GM18502 (cell line): ENCODE measurements around the gene TTC16.
"Not testable (repeated sequence)": the region's sequence is repeated elsewhere in the genome, so short reads cannot be mapped to it uniquely, and the experiment has no call there.

Experiments used
- ATAC-seq: cut with Tn5 transposase; IDR thresholded peaks from one replicate; pipeline ENCODE4 v1.9.1; 2021; ENCODE audit warnings: mild to moderate bottlenecking; ENCODE audit not compliant: unreplicated experiment, poor library complexity

The TTC16 gene

DNA sequence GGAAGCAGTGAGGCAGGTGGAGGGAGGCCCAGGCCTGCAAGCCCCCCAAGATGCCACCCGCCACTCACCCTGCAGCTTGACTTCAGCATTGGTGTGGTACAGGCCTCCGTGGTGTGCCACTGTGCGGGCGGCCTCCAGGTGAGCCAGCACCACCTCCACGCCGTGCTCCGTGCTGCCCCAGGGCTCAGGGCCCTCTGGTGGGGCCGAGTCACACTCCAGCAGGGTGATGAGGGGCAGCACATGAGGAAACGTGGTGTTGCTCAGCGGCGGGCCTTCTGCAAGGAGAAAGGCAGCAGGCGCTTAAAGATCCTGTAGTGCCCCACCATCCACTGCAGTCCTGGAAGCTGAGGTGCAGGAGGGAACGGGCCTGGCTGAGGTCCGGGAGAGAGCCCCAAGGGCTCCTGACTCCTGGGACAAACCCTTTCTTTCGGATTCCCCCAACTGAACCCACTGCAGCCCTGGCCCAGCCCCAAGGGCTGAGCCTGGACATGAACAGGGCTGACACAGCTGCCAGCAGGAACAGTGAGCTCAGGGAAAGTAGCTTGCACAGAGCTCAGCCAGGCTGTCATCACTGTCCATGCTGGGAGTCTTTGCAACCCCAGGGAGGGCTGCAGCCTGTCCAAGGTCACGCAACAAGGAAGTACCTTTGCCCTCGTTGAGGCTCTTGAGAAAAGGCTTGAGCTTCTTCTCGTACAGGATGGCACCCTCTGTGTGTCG lies 23.9 kb downstream of the TTC16 start:
- ATAC-seq: no peak

DNA sequence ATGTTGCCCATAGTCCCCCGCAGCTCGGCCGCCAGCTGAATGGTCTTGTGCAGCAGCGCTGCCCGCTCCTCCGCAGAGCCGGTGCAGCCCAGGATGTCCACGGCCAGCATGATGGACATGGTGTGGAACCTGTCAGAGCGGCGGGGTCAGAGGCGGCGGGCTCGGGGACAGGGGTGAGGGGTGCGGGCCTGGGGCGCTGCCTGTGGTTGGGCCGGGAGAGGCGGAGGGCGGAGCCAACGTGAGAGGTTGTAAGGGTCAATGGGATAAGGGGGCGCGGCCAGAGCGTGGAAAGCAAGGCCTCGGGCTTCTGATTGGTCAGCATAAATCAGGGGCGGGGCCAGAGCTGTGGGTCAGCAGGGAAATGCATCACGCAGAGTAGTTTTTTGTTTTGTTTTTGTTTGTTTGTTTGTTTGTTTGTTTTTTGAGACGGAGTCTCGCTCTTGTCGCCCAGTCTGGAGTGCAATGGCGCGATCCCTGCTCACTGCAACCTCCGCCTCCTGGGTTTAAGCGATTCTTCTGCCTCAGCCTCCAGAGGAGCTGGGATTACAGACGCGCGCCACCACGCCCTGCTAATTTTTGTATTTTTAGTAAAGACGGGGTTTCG lies 26.1 kb downstream of the TTC16 start:
- ATAC-seq: no peak

DNA sequence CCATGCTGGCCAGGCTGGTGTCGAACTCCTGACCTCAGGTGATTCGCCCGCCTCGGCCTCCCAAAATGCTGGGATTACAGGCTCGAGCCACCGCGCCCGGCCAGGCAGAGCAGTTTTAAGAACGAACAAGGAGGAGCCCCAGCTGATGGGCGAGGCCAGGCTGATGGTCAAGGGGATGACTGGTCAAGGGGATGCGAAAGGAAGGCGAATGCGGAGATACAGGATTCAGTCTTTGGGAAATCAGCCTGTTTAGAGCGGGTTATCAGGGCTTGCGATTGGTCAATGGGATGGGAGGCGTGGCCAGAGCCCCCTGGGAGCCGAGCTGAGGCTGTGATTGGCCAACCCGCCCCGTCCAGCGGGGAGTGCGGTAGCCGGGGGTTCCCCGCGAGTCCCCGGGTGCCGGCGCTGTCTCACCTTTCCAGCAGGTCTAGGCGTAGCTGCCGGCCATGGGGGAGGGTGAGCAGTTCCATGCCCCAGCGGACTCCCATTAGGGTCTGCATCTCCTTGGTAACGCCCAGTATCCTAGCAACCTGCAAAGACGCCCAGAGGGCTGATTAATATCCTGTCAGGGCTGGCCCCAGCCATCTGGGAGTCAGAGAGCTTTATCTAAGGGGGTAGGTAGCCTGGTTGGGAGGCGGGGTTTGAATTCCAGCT lies 26.7 kb downstream of the TTC16 start:
- no peak for ATAC-seq

DNA sequence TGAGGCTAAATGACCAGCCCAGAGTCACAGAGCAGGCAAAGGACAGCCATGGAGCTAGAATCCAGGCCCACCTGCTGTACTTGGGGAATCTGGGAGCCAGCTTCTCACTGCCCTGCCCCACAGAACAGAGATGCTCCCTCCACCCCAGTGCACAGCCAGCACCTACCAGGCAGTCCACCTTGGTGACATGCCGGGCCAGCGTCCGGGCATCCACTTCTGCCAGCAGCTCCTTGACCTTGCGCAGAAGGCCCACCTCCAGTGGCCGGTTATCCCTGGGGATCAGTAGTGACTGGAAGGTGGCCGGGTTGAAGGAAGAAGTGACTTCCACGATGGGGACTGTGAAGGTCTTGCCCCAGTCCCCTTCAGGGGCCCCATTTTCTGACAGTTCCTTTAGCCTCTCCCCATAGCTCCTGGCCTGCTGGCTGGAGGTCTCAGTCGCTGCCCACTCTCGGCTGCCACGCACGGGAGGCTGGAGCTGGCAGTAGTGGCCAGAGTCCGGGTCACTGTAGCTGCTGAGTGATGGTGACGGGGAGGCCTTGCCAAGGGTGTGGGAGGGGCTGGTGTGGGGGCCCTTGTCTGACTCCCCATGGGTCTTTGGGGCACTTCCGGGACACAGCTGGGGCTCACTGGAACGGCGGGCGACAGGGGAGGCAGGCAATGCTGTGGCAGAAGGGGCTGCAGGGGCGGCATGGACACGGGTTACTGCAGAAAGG lies 28.7 kb downstream of the TTC16 start:
- ATAC-seq: no peak

DNA sequence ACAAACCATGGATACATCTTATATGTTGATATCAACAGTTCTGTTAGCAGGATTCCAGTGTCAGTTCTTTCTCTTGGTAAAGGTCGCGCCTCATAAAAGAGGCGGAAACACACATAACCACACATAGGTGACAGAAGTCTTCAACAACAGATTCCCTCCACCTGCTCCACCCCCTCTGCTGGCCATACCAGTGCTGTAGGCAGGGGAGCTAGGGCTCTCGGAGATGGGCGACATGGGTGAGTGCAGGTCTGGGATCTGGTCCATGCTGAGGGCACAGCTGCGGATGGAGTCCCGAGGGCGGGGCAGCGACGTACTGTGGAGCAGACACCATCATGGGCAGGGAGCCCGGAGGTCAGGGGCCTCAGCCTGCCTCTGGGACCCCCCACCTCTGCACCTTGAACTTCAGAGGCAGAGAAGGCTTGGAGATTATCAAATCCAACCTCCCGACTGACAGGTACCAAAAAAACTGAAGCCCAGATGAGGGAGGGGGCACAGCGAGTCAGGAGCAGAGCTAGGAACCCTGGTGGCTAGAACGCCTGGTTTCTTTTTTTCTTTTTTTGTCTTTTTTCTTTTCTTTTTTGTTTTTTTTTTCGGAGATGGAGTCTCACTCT lies 31.2 kb downstream of the TTC16 start:
- no peak for ATAC-seq

DNA sequence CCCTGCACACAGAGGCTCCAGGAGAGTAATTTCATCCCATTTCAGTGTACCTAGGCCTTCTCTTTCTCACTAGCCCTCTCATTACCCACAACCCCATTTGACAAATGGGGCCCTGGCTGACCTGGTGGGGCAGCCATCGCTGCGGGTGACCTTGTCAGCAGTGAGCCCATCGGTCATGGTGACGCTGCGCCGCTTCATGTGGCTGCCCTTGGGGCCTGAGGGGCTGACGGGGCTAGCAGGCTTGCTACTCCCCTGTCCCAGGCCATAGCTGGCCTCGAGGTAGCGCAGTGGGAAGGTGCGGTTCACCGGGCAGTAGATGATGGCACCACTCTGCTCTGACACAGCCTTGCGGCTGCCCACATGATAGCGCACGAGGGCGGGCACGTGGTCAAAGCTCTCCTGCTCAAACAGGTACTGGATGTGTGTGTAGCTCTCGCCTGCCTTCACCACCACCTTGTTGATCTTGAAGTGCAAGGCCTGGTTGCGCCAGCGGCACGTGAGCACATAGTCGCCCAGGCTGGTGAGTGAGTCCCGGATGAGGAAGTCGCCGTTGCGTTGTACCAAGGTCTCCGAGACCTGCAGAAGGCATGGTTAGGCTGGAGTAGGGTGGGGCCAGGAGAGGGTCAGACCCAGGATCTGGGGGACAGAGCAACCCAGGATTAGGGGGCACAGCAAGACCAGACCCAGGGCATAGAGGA lies 33.4 kb downstream of the TTC16 start:
- ATAC-seq: no peak

DNA sequence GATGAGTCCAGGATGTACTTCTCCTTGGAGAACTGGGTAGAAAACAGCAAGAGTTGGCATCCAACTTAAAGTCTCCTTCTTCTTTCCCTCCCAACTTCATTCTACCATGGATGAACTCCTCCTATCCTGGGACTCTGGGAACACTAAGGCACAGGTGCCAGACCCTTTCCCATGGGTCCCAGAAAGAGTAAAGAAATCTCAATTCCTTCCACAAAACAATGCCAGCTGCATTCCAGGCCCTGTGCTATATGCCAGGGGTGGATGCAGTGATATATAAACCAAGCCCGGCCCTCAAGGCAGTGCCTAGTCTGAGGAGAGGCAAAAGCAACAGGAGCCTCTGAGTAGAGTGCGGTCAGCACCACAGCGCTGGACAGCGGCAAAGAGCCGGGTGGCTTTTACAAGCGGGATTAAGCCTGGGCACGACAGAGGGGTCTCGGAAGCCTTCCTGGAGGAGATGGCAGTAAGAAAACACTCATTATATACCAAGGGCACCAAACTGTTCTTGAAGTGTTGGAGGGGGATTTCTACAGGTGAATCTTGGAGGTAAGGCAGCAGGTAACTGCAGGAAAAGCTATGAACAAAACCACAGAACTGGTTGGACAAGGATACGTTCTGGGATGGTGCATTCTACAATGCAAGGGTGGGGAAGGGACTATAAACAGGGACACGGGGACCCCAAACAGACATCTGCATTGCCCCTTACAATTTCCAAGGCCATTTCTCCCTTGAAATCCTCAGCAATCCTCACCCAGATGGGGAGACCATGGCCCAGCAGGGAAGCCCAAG lies 35.6 kb downstream of the TTC16 start:
- ATAC-seq: no peak

DNA sequence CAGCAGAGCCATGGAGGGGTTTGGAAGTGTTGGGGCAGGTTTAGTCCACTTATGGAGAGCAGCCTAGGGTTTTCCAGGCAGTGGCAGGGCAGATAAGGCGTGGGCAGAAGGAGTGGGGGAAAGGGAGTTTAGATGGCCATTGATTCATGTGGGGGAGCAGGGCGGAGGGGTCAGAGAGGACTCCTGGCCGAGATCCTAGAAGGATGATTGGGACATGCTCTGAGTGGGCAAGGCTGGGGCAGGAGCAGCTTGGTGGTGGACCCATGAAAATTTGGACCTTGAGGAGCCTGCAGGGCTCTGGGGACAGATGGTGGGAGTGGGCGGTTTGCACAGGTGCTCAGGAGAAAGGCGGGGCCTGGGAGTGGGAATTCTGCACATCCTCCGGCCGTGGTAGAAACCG lies 37.3 kb downstream of the TTC16 start:
- no peak for ATAC-seq

DNA sequence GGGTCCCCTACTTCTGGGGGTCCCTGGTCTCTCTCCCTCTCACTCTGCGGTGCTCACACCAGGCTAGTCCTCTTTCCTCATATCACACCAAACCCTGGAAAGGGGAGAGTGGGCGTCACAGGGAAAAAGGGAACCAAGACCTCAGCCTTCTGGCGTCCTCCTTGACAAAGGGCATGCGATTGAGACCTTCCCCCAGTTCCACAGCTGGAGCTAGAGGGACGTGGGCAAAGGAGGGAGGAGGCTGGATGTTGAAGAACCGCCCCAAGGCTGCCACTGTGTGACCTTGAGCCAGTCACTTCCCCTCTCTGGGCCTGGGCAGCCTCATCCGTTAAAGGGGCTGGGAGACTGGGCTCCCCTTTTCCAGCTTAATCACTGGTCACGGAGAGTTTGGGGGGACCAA lies 37.7 kb downstream of the TTC16 start:
- no peak for ATAC-seq

DNA sequence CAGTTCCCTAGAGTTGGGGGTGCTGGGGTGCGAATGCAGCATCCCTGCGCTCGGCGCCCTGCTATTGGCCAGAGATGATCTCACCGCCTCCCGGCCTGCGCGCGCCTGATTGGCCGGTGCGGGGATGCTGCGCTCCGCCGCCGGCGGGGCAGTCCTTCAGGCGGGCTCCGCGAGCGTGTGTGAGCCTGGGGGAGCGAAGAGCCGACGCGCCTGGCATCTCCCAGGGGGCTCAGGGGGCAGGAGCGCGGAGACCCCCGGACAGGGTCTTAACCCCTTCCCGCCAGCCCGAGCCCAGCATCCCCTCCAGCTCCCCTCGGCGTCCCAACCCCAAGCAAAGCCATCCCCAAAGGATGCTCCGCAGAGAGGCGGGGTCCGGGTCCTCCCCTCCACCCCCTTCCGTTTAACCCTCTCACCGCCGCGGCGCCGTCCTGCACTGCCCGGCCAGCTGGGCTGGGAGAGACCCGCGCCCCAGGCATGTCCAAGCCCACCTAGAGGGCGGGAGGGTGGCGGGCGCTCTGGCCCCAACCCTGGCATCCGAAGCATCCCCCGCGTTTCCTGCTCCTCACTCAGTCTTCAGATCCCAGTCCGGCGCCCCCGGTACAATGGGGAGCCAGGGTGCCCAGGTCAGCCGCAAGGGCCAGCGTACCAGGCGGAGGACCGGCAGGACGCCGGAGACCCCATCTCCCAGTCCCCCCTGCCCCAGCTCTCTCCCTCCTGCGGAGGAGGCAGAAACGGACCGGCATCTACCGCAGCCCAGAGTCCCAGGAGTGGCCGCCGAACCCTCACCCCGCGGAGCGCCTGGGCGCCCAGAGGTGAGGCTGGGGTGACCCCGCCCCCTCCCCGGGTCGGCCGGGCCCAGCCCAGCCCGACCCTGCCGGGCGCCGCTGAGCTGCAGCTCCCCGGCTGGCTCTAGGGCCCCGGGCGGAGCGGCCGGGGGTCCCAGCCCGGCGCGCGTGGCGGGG lies 38.5 kb downstream of the TTC16 start:
- no peak for ATAC-seq

DNA sequence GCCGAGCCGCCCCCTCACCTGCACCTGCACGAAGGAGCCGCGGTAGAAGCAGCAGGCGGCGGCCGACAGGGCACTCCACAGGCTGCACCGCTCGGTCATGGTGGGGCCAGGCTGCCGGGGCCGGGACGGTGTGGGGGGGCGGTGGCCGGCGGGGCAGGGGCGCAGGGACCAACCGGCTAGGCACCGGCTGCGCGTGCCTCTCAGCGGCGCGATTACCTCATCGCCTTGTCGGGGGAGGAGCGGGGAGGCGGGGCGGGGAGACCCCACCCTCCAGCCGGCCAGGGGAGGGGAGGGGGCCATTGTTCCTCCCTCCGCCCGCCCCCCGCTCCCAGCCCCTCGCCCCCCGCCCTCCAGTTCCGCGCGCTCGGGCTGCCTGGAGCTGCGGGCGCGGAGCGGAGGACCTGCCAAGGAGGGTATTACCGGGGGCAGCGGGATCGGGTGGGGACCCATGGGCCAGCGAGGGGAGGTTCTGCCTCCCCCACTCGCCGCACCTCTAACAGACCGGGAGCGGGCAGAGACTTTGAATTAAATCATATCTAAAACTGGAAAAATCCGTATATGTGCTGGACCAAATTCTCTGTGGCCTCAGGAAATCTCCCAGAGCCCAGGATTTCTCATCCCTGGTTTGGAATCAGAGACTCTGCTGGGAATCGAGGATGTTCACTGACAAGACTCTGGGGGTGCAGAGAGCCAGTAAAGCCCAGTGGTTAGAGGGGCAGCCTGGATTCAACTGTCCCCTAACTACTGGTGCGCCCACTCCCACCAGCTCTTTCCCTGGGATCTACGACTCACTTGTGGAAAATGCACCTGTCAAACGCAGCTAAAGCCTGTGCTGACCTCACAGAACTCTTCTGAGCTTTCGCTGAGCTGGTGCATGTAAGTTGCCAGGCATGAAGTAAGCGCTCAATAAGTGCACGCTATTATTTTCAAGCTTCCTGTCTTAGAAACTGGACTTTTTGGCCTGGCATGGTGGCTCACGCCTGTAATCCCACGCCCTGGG lies 39.5 kb downstream of the TTC16 start:
- no peak for ATAC-seq

DNA sequence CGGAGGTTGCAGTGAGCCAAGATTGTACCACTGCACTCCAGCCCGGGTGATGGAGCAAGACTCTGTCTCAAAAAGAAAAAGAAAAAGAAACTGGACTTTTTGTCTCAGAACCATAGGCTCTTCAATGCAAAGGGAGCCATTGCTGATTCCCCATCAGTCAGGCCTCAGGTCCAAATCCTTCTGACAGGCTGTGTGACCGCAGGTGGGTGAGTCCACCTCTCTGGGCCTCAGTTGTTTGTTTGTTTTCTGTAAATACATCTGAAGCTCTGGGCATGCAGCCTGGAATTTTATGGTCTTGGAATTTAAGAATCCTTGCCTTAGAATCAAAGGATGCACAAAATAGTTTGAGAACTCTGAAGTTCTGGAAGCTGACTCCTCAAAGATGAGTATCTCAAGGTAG lies 40.4 kb downstream of the TTC16 start:
- ATAC-seq: no peak

DNA sequence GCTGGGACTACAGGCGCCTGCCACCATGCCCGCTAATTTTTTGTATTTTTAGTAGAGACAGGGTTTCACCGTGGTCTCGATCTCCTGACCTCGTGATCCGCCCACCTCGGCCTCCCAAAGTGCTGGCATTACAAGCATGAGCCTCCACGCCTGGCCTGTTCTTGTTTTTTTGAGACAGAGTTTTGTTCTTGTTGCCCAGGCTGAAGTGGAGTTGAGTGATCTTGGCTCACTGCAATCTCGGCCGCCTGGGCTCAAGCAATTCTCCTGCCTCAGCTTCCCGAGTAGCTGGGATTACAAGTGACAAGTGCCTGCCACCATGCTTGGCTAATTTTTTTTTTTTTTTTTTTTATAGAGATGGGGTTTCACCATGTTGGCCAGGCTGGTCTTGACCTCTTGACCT lies 40.9 kb downstream of the TTC16 start:
- ATAC-seq: not testable (repeated sequence)

DNA sequence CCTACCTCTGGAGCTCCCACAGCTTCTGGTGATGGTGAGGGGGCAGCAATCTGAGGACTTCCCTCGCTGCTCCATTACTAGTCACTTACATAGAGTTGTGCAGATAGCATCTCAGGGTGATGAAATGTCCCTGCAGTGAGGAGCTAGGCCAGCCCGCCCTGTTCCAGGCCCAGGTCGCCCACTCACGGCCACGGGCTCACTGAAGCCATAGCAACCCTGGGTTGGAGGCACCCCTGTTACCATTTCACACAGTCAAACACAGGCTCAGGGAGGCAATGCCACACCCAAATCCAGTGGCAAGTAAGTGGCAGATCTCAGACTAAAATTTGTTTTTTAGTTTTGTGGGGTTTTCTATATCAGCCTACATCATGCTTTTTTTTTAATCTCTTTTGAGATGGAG lies 43.0 kb downstream of the TTC16 start:
- ATAC-seq: no peak

DNA sequence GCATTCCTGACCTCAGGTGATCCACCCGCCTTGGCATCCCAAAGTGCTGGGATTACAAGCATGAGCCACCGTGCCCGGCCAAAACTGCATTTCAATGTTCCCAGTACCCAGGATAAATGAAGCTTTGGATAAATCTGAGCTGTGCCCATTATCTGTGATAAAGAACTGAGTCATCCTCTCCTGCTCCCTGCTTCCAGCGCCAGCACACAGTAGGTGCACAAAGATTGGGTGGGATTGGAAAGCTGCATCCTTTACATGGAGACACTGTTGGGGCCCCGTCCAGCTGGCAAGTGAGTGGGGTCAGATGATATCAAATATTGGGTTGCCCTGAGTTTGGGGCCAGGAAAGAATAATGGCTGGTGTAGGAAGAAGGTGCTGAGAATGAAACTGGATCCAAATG lies 45.2 kb downstream of the TTC16 start:
- ATAC-seq: no peak

DNA sequence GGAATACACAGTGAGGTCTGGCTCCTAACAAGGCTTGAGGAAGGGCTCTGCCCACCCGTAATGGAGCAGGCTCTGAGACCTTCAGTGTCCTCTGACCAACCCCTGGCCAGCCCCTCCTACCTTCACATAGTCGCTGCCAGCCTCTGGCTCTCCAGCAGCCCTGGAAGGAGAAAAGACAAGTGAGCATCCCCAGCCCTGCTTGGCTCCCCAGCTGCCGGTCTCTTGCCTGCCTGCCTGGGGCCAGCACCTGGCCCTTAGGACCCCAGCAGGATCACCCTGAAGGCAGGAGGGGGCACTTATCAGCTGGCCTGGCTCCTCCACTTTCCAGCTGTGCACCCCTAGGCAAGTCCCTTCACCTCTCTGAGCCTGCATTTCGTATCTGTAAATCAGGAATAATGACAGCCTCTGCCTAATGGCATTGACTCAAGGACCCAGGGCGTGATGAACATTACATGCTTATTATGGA lies 45.6 kb downstream of the TTC16 start:
- ATAC-seq: no peak

DNA sequence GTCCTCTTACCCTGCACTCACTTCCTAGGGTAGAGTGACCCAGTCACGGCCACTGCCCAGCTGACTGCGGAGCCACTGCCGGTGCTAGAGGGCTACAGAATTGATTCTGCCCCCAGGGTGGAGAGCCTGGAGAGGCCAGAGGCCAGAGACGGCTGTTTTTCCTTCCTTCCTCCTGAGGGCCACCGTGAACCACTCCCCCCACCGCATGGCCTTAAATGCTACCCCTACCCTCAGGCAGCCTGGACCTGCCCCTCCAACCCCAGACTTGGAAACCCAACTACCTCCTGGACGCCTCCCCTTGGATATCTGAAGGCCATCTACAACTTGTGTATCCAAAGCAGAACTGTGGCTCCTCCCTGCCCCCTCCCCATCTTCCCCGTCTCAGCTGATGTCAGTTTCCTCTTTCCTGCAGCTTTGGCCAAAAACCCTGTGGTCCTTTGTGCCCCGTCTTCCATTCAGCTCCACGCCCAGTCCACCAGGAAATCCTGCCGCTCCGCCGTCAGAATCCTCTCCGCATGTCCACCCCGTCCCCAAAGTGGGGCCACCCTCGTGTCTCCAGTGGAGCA lies 46.3 kb downstream of the TTC16 start:
- ATAC-seq: no peak
